Measurements from ENCODE around the gene EHMT1.

Gene EHMT1

GRCh38 chr9:137648396-137648795, 29.6 kb downstream of the EHMT1 start:
- DNase-seq = no peak

DNA sequence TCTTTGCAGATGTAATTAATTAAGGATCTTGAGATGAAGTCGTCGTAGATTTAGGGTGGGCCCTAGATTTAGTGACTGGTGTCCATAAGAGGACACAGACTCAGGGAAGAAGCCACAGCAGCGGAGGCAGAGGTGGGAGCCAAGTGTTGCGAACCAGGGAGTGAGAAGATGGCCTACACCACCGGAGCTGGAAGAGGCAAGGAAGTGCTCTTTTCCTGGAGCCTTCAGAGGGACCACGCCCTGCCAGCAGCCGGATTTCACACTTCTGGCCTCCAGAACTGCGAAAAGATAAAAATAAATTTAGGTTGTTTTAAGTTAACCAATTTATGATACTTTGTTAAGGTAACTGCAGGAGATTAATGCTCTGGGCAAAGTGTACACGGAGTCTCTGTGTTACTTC, 30.7 kb downstream of the EHMT1 start:
- DNase-seq = no peak

- DNase-seq = no peak
Observed at GRCh38 chr9:137650259-137650658, 31.5 kb downstream of the EHMT1 start.

DNA sequence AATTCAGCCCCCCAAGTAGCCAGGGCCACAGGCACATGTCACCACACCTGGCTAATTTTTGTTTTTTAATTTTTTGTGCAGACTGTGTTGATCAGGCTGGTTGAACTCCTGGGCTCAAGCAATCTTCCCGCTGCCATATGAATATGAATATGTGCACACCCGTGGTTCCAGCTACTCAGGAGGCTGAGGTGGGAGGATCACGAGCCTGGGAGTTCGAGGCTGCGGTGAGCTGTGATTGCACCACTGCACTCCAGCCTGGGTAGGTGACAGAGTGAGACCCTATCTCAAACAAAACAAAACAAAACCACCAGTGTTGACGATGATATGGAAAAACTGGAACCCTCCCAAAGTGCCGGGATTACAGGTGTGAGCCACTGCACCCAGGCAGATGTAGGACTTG, 32.0 kb downstream of the EHMT1 start:
- no peak for DNase-seq

- no peak for DNase-seq
Observed at GRCh38 chr9:137656416-137656815, 37.6 kb downstream of the EHMT1 start.

GRCh38 chr9:137657606-137658005, 38.8 kb downstream of the EHMT1 start:
- DNase-seq = no peak

GRCh38 chr9:137658781-137659180, 40.0 kb downstream of the EHMT1 start:
- DNase-seq = no peak

GRCh38 chr9:137660144-137660543, 41.3 kb downstream of the EHMT1 start:
- no peak for DNase-seq

- no peak for DNase-seq
Observed at GRCh38 chr9:137663584-137663983, 44.8 kb downstream of the EHMT1 start.

DNA sequence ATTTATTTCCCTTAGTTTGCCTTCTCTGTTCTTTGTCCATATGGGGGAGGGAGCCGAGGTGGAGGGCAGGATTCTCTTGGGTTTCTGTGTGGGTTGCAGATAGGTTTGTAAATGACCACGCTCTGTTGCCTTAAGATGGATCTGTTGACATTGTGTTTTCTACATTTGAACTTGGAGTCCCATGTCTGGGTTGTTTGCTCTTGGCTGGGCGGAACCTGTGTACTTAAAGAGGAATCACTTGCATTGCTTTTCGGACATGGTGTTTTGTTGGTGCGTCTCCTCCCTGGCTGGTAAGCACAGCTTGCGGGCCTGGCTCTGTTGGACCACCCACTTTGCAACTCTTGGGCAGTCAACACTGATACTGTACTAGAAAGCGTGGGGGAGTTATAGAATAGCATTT, 45.9 kb downstream of the EHMT1 start:
- no peak for DNase-seq

GRCh38 chr9:137665226-137665625, 46.4 kb downstream of the EHMT1 start:
- no peak for DNase-seq

- no peak for DNase-seq
Observed at GRCh38 chr9:137665697-137666512, 47.1 kb downstream of the EHMT1 start.

DNA sequence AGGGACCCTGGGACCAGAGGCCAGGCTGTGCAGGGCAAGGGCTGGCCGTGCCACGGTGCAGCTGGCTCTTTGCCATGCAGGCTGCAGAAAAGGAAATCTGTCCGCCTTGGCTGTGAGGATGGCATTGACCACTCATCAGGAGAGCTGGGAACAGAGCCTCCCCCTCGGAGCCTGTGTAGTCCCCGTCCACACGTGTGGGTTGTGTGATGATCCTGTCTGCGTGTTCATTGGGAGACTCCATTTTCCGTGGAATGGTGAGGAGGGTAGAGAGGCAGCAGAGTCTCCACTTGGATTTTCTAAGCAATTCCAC, 47.7 kb downstream of the EHMT1 start:
- DNase-seq = no peak

DNA sequence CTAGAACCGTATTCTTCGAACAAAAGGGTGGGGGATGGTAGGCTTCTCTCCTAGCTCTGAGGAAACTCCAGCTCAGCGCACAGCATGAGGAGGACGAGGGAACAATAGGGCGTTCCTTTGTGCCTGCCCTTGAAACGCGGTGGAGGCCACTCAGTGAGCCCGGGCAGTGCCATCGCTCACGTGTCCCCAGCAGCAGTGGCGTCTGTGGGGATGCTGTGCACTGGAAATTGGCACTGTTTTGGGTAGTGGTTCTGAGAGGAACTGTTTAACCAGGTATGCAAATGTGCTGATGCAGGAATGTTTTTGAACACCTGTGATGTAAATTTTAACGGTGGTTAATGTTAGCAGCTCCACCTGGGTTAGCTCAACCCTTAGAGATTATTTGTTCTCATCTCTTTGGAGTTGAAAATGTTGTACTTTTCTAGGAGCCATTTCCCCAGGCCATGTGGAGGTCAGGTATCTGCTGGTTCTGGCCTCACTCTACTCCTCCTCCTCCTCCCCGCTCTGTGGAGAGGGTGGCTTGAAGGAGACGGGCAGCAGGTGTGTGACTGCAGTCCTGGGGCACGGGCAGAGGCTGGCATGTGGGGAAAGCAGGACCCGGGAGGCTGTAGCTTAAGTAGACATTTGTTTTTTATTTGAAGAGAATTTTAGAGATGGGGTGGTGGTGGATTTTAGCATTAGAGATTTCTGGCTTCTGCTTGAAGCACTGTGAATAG, 48.3 kb downstream of the EHMT1 start:
- no peak for DNase-seq

GRCh38 chr9:137668203-137668602, 49.4 kb downstream of the EHMT1 start:
- DNase-seq = no peak

GRCh38 chr9:137669261-137669672, 50.5 kb downstream of the EHMT1 start:
- DNase-seq = no peak

GRCh38 chr9:137670391-137671195, 51.8 kb downstream of the EHMT1 start:
- DNase-seq = no peak

- no peak for DNase-seq
Observed at GRCh38 chr9:137671196-137671538, 52.4 kb downstream of the EHMT1 start.

DNA sequence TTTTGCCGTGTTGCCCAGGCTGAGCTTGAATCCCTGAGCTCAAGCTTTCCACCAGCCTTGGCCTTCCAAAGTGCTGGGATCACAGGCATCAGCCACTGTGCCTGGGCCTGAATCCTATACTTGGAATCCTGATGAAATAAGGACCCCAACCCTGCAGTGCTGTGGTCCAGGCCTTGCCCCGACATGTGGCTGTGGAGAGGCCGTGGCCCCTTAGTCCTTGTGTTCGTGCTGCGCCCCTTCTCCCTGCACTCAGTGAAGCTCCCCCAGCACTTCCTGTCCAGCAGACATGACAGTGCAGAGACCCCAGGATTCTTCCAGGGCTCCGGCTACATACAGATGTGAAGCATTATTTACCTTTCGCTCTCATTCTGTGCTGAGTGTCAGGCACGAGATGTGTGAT, 52.9 kb downstream of the EHMT1 start:
- DNase-seq = no peak

DNA sequence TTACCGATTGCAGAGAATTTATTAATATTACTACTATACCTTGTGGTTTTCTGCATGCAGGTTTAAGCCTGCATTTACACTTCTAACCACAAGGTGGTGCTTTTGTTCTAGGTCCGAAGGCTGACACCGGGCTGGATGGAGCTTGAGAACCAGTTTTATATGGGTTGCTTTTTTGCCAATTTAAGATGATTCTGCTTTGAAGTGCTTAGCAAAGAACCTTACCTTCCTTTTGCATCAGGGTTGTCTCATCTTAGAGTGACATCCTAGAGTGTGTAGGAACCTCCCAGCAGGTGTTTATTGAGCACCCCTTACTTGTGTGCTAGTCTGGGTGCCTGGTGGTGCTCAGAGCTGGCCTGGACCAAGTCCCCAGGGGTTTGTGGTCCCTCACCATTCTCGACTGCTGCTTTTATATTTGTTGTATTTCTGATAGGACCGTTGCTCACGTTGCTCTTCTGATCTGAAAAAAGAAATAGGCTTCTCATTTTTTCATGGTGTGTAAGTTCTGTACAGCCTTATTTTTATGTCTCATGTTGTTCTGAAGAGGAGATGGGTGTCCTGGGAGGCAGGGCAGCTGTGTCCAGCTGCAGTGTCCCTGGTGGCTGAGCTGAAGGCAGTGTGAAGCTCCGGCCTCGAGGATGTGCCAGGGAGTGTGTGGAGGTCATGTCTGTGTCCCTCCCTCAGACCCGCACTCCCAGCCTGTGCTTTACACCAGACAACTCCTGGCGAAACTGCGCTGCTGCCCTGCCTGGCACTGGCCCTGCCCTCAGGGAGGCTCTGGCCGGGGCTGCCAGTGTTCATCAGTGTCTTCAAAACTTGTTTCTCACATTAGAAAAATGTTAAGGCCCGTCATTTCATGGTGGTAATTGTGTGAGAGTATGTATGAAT, 54.3 kb downstream of the EHMT1 start:
- peak; percentile 14 for DNase-seq

DNA sequence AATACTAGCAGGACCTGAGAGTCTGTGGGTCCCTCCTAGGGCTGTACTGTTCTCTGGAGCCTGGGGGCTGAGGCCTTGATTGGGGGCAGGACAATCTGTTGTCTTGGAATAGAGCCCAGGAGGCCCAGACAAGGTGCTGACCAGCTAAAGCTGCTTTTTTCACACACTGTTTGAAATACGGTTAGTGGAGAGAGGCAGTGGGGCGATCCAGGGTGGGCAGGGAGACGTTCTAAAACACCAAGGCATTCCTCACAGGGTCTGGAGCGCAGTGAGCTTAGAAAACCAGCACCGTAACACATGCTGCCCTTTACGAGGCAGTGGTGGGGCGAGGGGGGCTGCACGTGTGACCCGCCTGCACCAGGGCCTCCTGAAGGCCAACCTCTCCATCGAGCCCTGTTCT, 55.1 kb downstream of the EHMT1 start:
- no peak for DNase-seq

DNA sequence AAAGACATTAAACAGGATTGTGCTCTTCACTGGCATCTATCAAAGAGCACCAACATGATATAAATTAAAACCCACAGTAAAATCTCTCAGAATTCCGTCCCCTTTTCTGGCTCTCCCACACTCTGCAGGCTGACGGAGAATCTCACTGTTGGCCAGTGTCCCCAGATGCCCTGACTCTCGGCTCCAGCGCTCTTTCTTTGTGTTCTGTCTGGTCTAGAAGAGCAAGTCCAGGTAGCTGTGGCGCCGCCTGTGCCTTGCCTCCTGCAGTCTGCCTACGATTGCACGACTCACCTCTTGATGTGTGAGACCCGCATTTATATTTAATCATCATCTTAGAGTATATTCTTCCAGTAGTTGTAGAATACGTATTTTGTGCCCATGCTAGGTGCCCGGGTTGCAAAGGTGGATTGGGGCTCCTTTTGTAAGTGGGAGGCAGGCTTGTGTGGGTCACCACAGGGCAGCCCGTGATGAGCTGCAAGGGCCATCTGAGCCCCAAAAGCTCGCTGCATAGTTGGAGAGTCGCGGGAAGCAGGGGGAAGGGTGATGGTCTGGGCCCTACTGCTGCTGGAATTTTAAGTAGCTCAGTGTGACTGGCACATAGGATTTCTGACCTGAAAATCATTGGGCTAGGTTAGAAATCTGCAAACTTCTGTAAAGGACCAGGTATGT, 55.6 kb downstream of the EHMT1 start:
- no peak for DNase-seq
